AG08396 (cell line): ENCODE measurements around the gene ACOD1.
"Not testable (repeated sequence)": the region's sequence is repeated elsewhere in the genome, so short reads cannot be mapped to it uniquely, and the experiment has no call there.

Experiments used
- DNase-seq: peaks from one replicate; pipeline ENCODE4 v3.0.0; 2012; ENCODE audit warnings: low spot score, mixed read lengths

Gene ACOD1

DNA sequence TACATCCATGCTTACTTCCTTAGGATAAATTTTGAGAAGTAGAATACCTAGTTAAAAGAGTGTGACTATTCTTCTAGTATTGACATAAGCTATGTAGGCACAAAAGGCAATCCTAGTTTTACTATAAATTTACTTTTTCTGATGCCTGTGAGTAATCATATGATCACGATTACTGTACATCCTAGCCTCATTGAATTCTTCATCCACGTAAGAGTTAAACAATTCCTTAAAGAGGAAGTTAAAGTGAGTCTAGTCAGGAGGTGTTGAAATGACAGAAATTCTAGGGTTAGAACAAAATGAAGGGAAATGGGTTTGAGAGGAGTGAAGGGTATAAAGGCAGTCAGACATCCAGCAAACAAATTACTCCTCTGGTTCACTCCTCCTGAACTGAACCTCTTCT lies at the start of gene ACOD1:
Gene ACOD1, plus strand, starts transcription at position 363 of the 400 bp plus-strand sequence. CDS start 48 bp downstream, outside the sequence.
- DNase-seq, result no peak

DNA sequence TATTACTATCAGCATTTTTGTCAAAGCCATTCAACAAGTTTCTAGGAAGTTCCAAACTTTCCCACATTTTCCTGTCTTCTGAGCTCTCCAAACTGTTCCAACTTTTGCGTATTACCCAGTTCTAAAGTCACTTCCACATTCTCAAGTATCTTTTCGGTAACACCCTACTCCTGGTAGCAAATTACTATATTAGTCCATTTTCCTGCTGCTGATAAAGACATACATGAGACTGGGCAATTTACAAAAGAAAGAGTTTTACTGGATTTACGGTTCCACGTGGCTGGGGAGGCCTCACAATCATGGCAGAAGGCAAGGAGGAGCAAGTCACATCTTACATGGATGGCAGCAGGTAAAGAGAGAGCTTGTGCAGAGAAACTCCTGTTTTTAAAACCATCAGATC lies 49.2 kb upstream of the ACOD1 start:
- DNase-seq, result not testable (repeated sequence)

DNA sequence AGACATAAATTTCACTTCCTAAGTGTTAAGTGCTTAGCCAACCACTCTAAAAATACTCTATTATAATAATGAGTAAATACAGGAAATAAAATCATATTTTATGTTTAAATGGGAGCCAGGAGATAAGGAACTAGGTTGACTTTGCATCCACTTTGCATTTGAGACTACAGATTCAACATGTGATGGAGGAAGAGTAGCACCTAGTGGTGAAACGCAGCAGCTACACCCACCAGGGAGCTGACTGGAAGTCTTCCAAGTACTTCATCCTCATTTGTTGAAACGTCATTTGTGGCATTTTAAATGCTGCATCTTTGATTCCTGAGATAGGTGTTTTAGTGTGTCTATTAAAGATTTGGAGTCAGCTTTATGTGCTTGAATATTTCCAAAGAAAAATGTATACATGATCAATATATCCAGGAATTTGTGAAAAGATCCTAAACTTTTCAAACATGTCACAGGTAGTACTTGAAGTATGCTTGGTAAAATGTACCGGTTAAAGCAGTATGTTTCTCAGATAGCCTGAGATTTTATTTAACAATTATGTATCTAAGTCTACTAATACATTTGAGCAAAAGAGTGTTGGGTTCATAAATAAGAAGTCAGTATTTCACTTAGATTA lies 44.7 kb upstream of the ACOD1 start:
- peak; percentile 61 for DNase-seq

- DNase-seq, result no peak
Observed at GRCh38 chr13:76904507-76904906, 43.8 kb upstream of the ACOD1 start.

GRCh38 chr13:76912476-76912875 lies 35.8 kb upstream of the ACOD1 start:
- no peak for DNase-seq

DNA sequence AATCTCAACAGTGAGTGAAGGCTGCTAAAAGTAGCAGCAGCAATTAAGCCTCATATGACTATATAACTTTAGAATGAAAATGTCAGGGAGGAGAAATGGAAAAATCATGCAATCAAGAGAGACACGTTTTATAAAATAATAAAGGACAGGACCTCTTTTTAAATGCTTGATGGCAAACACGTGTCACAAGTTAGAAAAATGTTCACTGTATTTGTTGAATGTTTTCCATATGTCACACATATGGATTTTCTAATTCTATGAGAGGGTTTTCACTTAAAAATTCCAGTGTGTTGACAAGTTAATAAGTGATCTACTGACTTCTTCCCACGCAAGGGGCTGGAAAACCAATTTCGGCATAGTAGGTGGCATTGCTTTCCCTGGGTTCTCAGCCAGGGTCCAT lies 34.4 kb upstream of the ACOD1 start:
- DNase-seq, result no peak

GRCh38 chr13:76917095-76917494 lies 31.2 kb upstream of the ACOD1 start:
- DNase-seq, result no peak

DNA sequence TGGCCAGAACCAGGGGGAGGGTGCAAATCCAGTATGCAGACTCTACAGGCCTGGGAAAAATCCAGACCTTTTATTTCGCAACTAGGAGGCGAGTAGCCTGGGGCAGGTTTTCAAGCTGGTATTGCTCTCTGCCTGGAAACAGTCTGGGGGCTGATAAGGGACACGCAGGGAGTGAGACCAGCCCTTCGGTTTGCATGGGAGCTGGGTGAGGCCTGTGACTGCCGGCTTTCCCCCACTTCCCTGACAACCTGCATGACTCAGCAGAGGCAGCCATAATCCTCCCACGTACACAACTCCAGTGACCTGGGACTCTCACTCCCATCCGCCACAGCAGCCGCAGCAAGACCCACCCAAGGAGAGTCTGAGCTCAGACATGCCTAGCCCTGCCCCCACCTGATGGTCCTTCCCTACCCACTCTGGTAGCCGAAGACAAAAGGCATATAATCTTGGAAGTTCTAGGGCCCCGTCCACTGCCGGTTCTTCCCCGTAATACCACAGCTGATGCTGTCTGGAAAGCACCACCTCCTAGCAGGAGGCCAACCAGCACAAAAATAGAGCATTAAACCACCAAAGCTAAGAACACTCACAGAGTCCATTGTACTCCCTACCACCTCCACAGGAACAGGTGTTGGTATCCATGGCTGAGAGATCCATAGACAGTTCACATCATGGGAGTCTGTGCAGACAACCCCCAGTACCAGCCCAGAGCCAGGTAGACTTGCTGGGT lies 30.4 kb upstream of the ACOD1 start:
- not testable (repeated sequence) for DNase-seq

GRCh38 chr13:76921516-76921915 lies 26.8 kb upstream of the ACOD1 start:
- no peak for DNase-seq

- no peak for DNase-seq
Observed at GRCh38 chr13:76925115-76925514, 23.2 kb upstream of the ACOD1 start.

DNA sequence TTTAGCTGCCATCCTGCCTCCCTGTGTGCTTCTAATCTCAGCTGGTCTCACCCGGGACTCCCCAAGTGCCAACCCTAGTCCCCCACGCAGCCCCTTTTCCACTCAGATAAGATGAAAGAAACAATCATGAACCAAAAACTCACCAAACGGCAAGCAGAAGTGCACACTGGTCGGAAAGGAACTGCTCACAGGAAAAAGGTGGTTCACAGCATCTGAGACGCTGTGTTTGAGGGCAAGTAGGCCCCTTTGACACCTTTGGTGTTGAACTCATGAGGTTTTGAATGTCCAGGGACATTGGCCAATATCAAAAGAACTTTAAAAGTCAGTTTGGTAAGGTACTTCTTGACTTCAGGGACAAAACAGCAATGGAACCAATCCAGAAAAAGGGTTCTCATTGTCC lies 20.4 kb upstream of the ACOD1 start:
- no peak for DNase-seq

DNA sequence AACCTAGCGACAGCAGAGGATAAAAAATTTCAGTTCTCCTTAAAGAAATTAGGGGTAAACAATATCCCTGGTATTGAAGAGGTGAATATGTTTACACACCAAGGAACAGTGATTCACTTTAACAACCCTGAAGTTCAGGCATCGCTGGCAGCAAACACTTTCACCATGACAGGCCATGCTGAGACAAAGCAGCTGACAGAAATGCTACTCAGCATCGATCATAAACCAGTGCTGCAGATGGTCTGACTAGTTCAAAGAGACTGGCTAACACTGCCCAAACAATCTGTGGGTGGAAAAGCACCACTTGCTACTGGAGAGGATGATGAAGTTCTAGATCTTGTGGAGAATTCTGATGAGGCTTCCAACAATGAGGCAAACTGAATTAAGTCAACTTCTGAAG lies 19.9 kb upstream of the ACOD1 start:
- no peak for DNase-seq

DNA sequence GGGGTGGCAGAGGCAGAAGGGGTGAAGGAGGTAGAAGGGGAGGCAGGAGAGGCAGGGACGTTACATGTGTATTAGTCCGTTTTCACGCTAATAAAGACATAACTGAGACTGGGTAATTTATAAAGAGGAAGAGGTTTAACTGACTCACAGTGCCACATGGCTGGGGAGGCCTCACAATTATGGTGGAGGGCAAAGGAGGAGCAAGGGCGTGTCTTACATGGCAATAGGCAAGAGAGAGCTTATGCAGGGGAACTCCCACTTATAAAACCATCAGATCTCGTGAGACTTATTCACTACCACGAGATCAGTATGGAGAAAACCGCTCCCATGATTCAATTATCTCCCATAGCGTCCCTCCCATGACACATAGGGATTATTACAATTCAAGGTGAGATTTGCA lies 19.0 kb upstream of the ACOD1 start:
- DNase-seq, result no peak

GRCh38 chr13:76929851-76930374 lies 18.4 kb upstream of the ACOD1 start:
- DNase-seq, result no peak

DNA sequence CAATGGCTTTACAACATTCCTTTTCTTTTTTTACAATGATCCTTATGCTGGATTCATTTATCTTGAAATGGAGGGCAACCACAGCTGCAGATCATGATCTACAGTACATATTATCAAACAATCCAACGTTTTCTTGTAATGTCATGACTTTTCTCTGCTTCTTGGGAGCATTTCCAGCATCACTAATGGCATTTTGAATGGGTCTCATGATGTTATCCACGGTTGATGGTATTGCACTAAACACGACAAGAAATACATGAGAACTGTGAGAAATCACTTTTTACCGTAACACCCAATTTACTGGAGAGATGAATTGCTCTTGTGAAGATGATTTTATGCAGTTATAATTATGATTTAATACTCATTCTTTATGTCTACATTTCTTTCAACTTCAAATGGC lies 16.2 kb upstream of the ACOD1 start:
- no peak for DNase-seq

GRCh38 chr13:76934671-76935070 lies 13.6 kb upstream of the ACOD1 start:
- no peak for DNase-seq

DNA sequence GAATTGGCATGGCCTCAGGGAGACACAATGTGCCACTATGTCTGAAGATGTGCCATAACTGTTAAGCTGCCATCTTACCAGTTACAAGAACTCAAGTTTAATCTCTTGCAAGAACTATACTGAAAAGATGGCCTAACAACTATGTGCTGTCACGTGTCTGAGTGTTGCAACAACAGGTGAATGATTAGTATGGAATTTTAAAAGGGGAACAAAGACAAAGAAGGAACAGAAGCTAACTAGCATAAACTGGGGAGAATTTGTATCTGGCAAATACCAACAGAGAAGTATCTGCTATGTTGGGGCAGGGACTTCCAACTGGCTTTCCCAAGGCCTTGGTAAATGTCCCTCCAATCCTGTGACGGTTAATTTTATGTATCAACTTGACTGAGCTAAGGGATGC lies 11.5 kb upstream of the ACOD1 start:
- DNase-seq, result no peak

GRCh38 chr13:76937281-76937820 lies 11.0 kb upstream of the ACOD1 start:
- DNase-seq, result peak; percentile 75

- peak; percentile 20 for DNase-seq
Observed at GRCh38 chr13:76939215-76939614, 9.1 kb upstream of the ACOD1 start.

- no peak for DNase-seq
Observed at GRCh38 chr13:76942363-76942762, 5.9 kb upstream of the ACOD1 start.

DNA sequence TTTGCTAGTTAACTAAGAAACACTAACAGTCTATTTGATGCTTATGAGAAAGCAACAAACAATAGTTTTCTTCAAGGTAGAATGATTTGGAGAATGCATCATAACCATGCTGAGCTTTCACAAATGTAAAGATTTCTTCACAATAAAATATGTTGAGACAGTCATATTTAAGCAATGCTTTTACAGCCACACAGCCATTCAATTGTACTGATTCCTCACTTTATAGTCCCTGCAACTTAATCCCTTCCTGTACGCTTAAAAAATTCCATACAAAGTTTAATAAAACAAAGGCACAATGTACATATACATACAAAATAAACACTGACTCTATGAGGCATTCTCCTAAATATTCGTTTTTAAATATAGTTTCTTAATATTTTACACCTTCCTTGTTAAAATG lies 4.7 kb upstream of the ACOD1 start:
- DNase-seq, result no peak

DNA sequence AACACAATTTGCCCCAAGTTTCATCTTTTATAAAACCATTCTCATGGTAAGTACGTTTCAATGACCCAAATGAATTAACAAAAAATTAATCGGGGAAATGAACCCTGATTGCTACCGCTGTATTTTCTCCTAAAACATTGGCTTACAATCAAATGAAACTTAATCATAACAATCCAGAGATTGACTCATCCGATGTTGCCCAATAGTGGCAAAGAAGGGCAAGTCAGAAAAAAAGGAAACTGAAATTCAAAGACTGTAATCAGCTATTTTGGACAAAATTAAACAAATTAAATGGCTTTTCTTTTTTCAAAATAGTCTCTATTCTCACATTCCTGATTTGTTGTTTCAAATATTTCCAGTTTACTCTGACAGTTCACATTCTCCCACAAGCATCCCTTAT lies 3.9 kb upstream of the ACOD1 start:
- DNase-seq, result peak; percentile 23

GRCh38 chr13:76950101-76950500 lies 1.8 kb downstream of the ACOD1 start:
- DNase-seq, result no peak
